A549 (cell line): ENCODE measurements around the gene PSORS1C1.

Experiments
- BCL3 ChIP-seq: fragments of >200 bp; sonication (Bioruptor Twin); formaldehyde crosslinking; IDR thresholded peaks from 3 replicates; pipeline ENCODE4 v1.6.1; 2016
- BHLHE40 ChIP-seq: IDR thresholded peaks from 2 replicates; pipeline ENCODE4 v1.6.1; 2012; ENCODE audit warnings: low read depth, low read length, inconsistent platforms
- CEBPB ChIP-seq, 2 experiments: fragments of >200 bp in 1 of 2; sonication (Bioruptor Twin) in 1 of 2; formaldehyde crosslinking in 1 of 2; IDR thresholded peaks; 2 replicates each; pipeline ENCODE4 v1.6.1; 2012 to 2016
- CTCF ChIP-seq: fragments of >200 bp; sonication (Bioruptor Twin); formaldehyde crosslinking; IDR thresholded peaks from 3 replicates; pipeline ENCODE4 v1.5.1; 2016
- EP300 ChIP-seq, 2 experiments: fragments of >200 bp; sonication (Bioruptor Twin); formaldehyde crosslinking; IDR thresholded peaks; 2 replicates in 1 of 2; 3 replicates in 1 of 2; pipeline ENCODE4 v1.6.1; 2016 to 2017
- FOSL2 ChIP-seq, 2 experiments: fragments of 450-650 bp in 1 of 2; fragments of >200 bp in 1 of 2; sonication (Bioruptor Twin) in 1 of 2; formaldehyde crosslinking; IDR thresholded peaks; 2 replicates each; pipeline versions ENCODE4 v1.5.0 to v1.6.1; 2016 to 2020; ENCODE audit warnings: mild to moderate bottlenecking in 1 of 2, moderate library complexity in 1 of 2
- GATA3 ChIP-seq: IDR thresholded peaks from 2 replicates; pipeline ENCODE4 v1.6.1; 2012; ENCODE audit warnings: borderline replicate concordance
- MAZ ChIP-seq: fragments of 150-350 bp; IDR thresholded peaks from 2 replicates; pipeline ENCODE4 v1.6.1; 2014; ENCODE audit warnings: antibody characterized with exemption, low read depth, low read length, borderline replicate concordance
- NPAS2 ChIP-seq: fragments of 250-450 bp; sonication (Bioruptor Pico); IDR thresholded peaks from 2 replicates; pipeline ENCODE4 v1.8.0; 2022; ENCODE audit warnings: mild to moderate bottlenecking, moderate library complexity, borderline replicate concordance
- POLR2A ChIP-seq: IDR thresholded peaks from 2 replicates; pipeline ENCODE4 v1.6.1; 2012; ENCODE audit warnings: mild to moderate bottlenecking, low read length
- RCOR1 ChIP-seq: fragments of 150-350 bp; IDR thresholded peaks from 2 replicates; pipeline ENCODE4 v1.6.1; 2014; ENCODE audit warnings: antibody characterized with exemption, low read length, low read depth
- RFX5 ChIP-seq: fragments of 450-650 bp; IDR thresholded peaks from 2 replicates; pipeline ENCODE4 v1.7.1; 2014; ENCODE audit warnings: antibody characterized with exemption, mild to moderate bottlenecking, moderate library complexity
- SMC3 ChIP-seq: fragments of >200 bp; sonication (Bioruptor Twin); formaldehyde crosslinking; IDR thresholded peaks from 3 replicates; pipeline ENCODE4 v1.6.1; 2018; ENCODE audit warnings: inconsistent platforms
- TF ChIP-seq, protein P1 (sequence below): IDR thresholded peaks from 2 replicates; pipeline ENCODE4 v1.6.1; 2012; ENCODE audit warnings: low read depth, borderline replicate concordance

DNA sequence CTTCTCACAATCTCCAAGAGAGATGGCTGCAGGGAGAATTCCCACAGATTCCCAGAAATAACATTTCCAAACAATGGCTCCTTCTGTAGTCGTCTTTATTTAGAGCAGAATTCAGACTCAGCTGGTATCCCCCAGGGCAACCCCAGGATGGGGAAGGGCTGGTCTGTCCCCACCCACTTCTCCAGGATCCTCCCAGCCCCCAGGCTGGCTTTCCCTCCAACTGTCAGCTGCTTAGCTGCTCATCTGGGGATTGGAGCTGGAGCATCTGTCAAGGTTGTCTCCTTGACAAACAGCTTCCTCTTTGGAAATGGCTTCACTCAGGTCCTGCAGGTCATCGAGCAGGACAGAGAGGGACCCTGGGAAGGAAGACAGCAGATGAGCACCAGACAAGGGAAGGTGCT lies 27.8 kb downstream of the PSORS1C1 start:
- no peak for TF ChIP-seq POLR2A
- TF ChIP-seq CTCF: no peak
- no peak for TF ChIP-seq FOSL2 (IDR thresholded peaks at IDR 0.05)
- TF ChIP-seq FOSL2 (CRISPR knock-in tag; IDR thresholded peaks at IDR 0.05): no peak
- TF ChIP-seq, protein P1, sequence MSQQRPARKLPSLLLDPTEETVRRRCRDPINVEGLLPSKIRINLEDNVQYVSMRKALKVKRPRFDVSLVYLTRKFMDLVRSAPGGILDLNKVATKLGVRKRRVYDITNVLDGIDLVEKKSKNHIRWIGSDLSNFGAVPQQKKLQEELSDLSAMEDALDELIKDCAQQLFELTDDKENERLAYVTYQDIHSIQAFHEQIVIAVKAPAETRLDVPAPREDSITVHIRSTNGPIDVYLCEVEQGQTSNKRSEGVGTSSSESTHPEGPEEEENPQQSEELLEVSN: no peak
- no peak for TF ChIP-seq GATA3
- no peak for TF ChIP-seq BHLHE40
- TF ChIP-seq EP300 (IDR thresholded peaks at IDR 0.05): no peak
- TF ChIP-seq BCL3: no peak
- no peak for TF ChIP-seq RCOR1
- TF ChIP-seq MAZ: no peak
- TF ChIP-seq SMC3: no peak
- no peak for TF ChIP-seq NPAS2 (CRISPR knock-in tag)
- no peak for TF ChIP-seq CEBPB (IDR thresholded peaks at IDR 0.05)
- no peak for TF ChIP-seq RFX5
